NCI-H2029 treated with DMSO at 0.1 percent for 48 hours (cell line): Measurements from ENCODE around the gene NOP14.

Experiments
- DNase-seq: peaks from one replicate; lab custom pipeline; 2025; lab: John Stamatoyannopoulos, UW

The NOP14 gene

GRCh38 chr4:2914256-2915126, 48.7 kb downstream of the NOP14 start:
- no peak for DNase-seq

- DNase-seq, result peak; percentile 70
Observed at GRCh38 chr4:2913168-2913567, 50.0 kb downstream of the NOP14 start.

- no peak for DNase-seq
Observed at GRCh38 chr4:2911868-2912267, 51.3 kb downstream of the NOP14 start.

GRCh38 chr4:2910409-2910808, 52.8 kb downstream of the NOP14 start:
- no peak for DNase-seq

- DNase-seq, result no peak
Observed at GRCh38 chr4:2909583-2909982, 53.6 kb downstream of the NOP14 start.

- no peak for DNase-seq
Observed at GRCh38 chr4:2908686-2909085, 54.5 kb downstream of the NOP14 start.

- DNase-seq, result peak; percentile 76
Observed at GRCh38 chr4:2907706-2908293, 55.4 kb downstream of the NOP14 start.

GRCh38 chr4:2907226-2907625, 56.0 kb downstream of the NOP14 start:
- no peak for DNase-seq

- no peak for DNase-seq
Observed at GRCh38 chr4:2906218-2906617, 57.0 kb downstream of the NOP14 start.

GRCh38 chr4:2905544-2905943, 57.7 kb downstream of the NOP14 start:
- no peak for DNase-seq

GRCh38 chr4:2902126-2902525, 61.1 kb downstream of the NOP14 start:
- DNase-seq, result no peak

GRCh38 chr4:2901186-2901585, 62.0 kb downstream of the NOP14 start:
- no peak for DNase-seq

- DNase-seq, result no peak
Observed at GRCh38 chr4:2900741-2901140, 62.5 kb downstream of the NOP14 start.

- no peak for DNase-seq
Observed at GRCh38 chr4:2898001-2898400, 65.2 kb downstream of the NOP14 start.

GRCh38 chr4:2893772-2894171, 69.4 kb downstream of the NOP14 start:
- no peak for DNase-seq

- DNase-seq, result no peak
Observed at GRCh38 chr4:2891294-2891693, 71.9 kb downstream of the NOP14 start.

- no peak for DNase-seq
Observed at GRCh38 chr4:2888886-2889285, 74.3 kb downstream of the NOP14 start.
